HCT116 (cell line): ENCODE measurements around the gene TMEM53. TPM values are rescaled to one million over a fixed set of nuclear protein-coding genes. Genes with fewer than 3 reads are reported as not detected.

Experiments used
- ATAC-seq: fragments of 200-7000 bp; cut with Tn5 transposase; 2 replicates; pipeline ENCODE4 v1.9.1; 2020; ENCODE audit warnings: mild to moderate bottlenecking, moderate library complexity
- BruUV-seq: library from RNA; stranded (reverse); fragments of 400-500 nt; replicated peaks from 2 replicates; lab custom pipeline; 2021; lab: Mats Ljungman, UMichigan
- CTCF ChIA-PET: fragments of 300-600 bp; sonication (Branson Sonifier 250); formaldehyde crosslinking; loops from one replicate; lab custom pipeline; 2021; ENCODE audit warnings: antibody characterized with exemption; lab: Charles Lee
- POLR2A ChIA-PET: fragments of 300-600, 350-600 bp; sonication (Branson Sonifier 250); formaldehyde crosslinking; loops from one replicate; lab custom pipeline; 2021; ENCODE audit warnings: antibody characterized with exemption; lab: Charles Lee
- RAD21 ChIA-PET, 2 experiments: fragments of 300-600 bp; sonication (Branson Sonifier 250); formaldehyde crosslinking; loops; one replicate each; lab custom pipeline; 2023; ENCODE audit warnings: low total read pairs in 2 of 2; ENCODE audit not compliant: uncharacterized antibody in 2 of 2, unreplicated experiment in 2 of 2, low non-redundant PET in 1 of 2; lab: Charles Lee
- DNase-seq: peaks from one replicate; pipeline ENCODE4 v3.0.0-alpha.2; 2010; ENCODE audit warnings: low read depth, low spot score
- H2AFZ ChIP-seq: fragments of 200-600 bp; shearing (Covaris generic), sonication (generic); 2 replicates; pipeline ENCODE4 v1.6.1; 2017; ENCODE audit warnings: low read depth, mixed run types, mixed read lengths, antibody characterized with exemption, low read length; ENCODE audit not compliant: poor library complexity, severe bottlenecking
- H3K27ac ChIP-seq: 2 replicates; pipeline ENCODE4 v1.5.1; 2012; ENCODE audit warnings: low read depth, low read length
- H3K27me3 ChIP-seq: fragments of 200-600 bp; sonication (generic); 2 replicates; pipeline ENCODE4 v1.6.1; 2016; ENCODE audit warnings: mixed run types, low read length, mixed read lengths; ENCODE audit not compliant: insufficient read depth
- H3K36me3 ChIP-seq, 2 experiments: fragments of 200-500 bp in 1 of 2; fragments of 200-600 bp in 1 of 2; sonication (Bioruptor generic) in 1 of 2; sonication (generic) in 1 of 2; 2 replicates each; pipeline versions ENCODE4 v1.5.1 to v1.6.1; 2014 to 2016; ENCODE audit warnings: low read length in 2 of 2, inconsistent platforms in 1 of 2, mixed read lengths in 1 of 2, mixed run types in 1 of 2; ENCODE audit not compliant: insufficient read depth in 2 of 2, control insufficient read depth in 1 of 2
- H3K4me1 ChIP-seq, 2 experiments: fragments of 200-600 bp in 1 of 2; sonication (generic) in 1 of 2; 2 replicates each; pipeline versions ENCODE4 v1.5.1 to v1.6.1; 2012 to 2017; ENCODE audit warnings: low read length in 2 of 2, inconsistent platforms in 1 of 2, mild to moderate bottlenecking in 1 of 2, mixed read lengths in 1 of 2, mixed run types in 1 of 2, moderate library complexity in 1 of 2; ENCODE audit not compliant: insufficient read depth in 2 of 2, control insufficient read depth in 1 of 2
- H3K4me2 ChIP-seq: fragments of 200-600 bp; sonication (generic); 2 replicates; pipeline ENCODE4 v1.6.1; 2017; ENCODE audit warnings: mixed run types, low read length, mixed read lengths
- H3K4me3 ChIP-seq, 2 experiments: fragments of 200-600 bp in 1 of 2; sonication (generic) in 1 of 2; replicated peaks in 1 of 2; 2 replicates each; pipeline ENCODE4 v1.5.1; 2011 to 2016; ENCODE audit warnings: low read length in 2 of 2, control low read depth in 1 of 2, low read depth in 1 of 2, mild to moderate bottlenecking in 1 of 2, mixed read lengths in 1 of 2, mixed run types in 1 of 2
- H3K79me2 ChIP-seq: fragments of 200-600 bp; sonication (generic); 2 replicates; pipeline ENCODE4 v1.6.1; 2017; ENCODE audit warnings: mild to moderate bottlenecking, mixed run types, low read length, moderate library complexity, mixed read lengths; ENCODE audit not compliant: insufficient read depth
- H3K9ac ChIP-seq: fragments of 200-600 bp; sonication (generic); 2 replicates; pipeline ENCODE4 v1.6.1; 2016; ENCODE audit warnings: low read length, mixed read lengths
- H3K9me2 ChIP-seq: fragments of 200-600 bp; sonication (generic), shearing (Covaris generic); 2 replicates; pipeline ENCODE4 v1.6.1; 2017; ENCODE audit warnings: mixed run types, mild to moderate bottlenecking, moderate library complexity; ENCODE audit not compliant: insufficient read depth
- H3K9me3 ChIP-seq, 2 experiments: fragments of 200-500 bp in 1 of 2; fragments of 200-600 bp in 1 of 2; sonication (Bioruptor generic) in 1 of 2; sonication (generic) in 1 of 2; 2 replicates each; pipeline ENCODE4 v1.6.1; 2014 to 2017; ENCODE audit warnings: low read length in 2 of 2, mixed read lengths in 2 of 2, inconsistent platforms in 1 of 2, low read depth in 1 of 2, mild to moderate bottlenecking in 1 of 2, mixed run types in 1 of 2, moderate library complexity in 1 of 2; ENCODE audit not compliant: control insufficient read depth in 1 of 2, insufficient read depth in 1 of 2
- H4K20me1 ChIP-seq: fragments of 200-600 bp; sonication (generic), shearing (Covaris generic); 2 replicates; pipeline ENCODE4 v1.6.1; 2017; ENCODE audit warnings: mixed run types, mild to moderate bottlenecking, moderate library complexity; ENCODE audit not compliant: insufficient read depth
- CBX3 ChIP-seq: IDR thresholded peaks from 2 replicates; pipeline ENCODE4 v1.6.1; 2012; ENCODE audit warnings: low read depth
- CEBPB ChIP-seq: IDR thresholded peaks from 2 replicates; pipeline ENCODE4 v1.6.1; 2012; ENCODE audit warnings: low read depth
- EZH2 ChIP-seq: fragments of 200-600 bp; sonication (generic); IDR thresholded peaks from 2 replicates; pipeline ENCODE4 v1.6.1; 2017; ENCODE audit warnings: antibody characterized with exemption, mixed run types
- FOSL1 ChIP-seq: IDR thresholded peaks from 2 replicates; pipeline ENCODE4 v1.6.1; 2012; ENCODE audit warnings: low read depth
- JUND ChIP-seq: IDR thresholded peaks from 2 replicates; pipeline ENCODE4 v1.6.1; 2012
- POLR2A ChIP-seq: IDR thresholded peaks from 2 replicates; pipeline ENCODE4 v1.7.0; 2011; ENCODE audit warnings: borderline replicate concordance; ENCODE audit not compliant: insufficient read depth, insufficient read length; ENCODE audit errors: extremely low read depth
- RAD21 ChIP-seq: IDR thresholded peaks from 2 replicates; pipeline ENCODE4 v1.6.1; 2012; ENCODE audit warnings: low read depth, mild to moderate bottlenecking
- REST ChIP-seq: IDR thresholded peaks from 2 replicates; pipeline ENCODE4 v1.6.1; 2012; ENCODE audit warnings: low read depth
- SIN3A ChIP-seq: IDR thresholded peaks from 2 replicates; pipeline ENCODE4 v1.6.1; 2012; ENCODE audit warnings: low read depth
- SP1 ChIP-seq: IDR thresholded peaks from 2 replicates; pipeline ENCODE4 v1.6.1; 2012; ENCODE audit warnings: low read depth
- SRF ChIP-seq: IDR thresholded peaks from 2 replicates; pipeline ENCODE4 v1.6.1; 2012; ENCODE audit warnings: low read depth
- ZFX ChIP-seq: fragments of 450-650 bp; IDR thresholded peaks from 2 replicates; pipeline ENCODE4 v1.6.1; 2017
- ZNF274 ChIP-seq: fragments of 200-500 bp; sonication (Bioruptor generic); IDR thresholded peaks from 2 replicates; pipeline ENCODE4 v1.6.1; 2014; ENCODE audit warnings: mild to moderate bottlenecking, low read depth, low read length, inconsistent platforms
- intact Hi-C: fragments of 100-400 bp; cut with micrococcal nuclease; formaldehyde crosslinking; loops from 2 replicates; pipeline ENCODE4 v1.10.0; 2022
- total RNA-seq: library from RNA; stranded (reverse); gene quantifications from one replicate; pipeline ENCODE4 v1.2.1, GENCODE V29; 2021; ENCODE audit not compliant: unreplicated experiment
- TF ChIP-seq, protein P1 (sequence below): IDR thresholded peaks from 2 replicates; pipeline ENCODE4 v1.6.1; 2012

The TMEM53 gene
- total RNA-seq, 1 experiment from 2014 or later: 10.8 TPM

- Histone ChIP-seq H3K4me1 (peaks cover 20 to 45% of the 10 kb centered on the region in 2 experiments), H3K4me2 (no peak overlapping the region), H3K36me3 (no peaks in the 10 kb centered on the region), H4K20me1 (no peaks in the 10 kb centered on the region), H3K27me3 (no peaks in the 10 kb centered on the region), H3K9me3 (no peaks in the 10 kb centered on the region), H3K4me3 (no peak overlapping the region), H3K9me2 (no peaks in the 10 kb centered on the region), H3K79me2 (no peaks in the 10 kb centered on the region), H3K9ac (no peak overlapping the region), H3K27ac (no peak overlapping the region), H2AFZ (no peak overlapping the region)
- RAD21 ChIA-PET: no interaction called here
- POLR2A ChIA-PET: interaction anchor here (1.1 to 2.8 kb wide), 3 partner anchors 10 to 102 kb away, joined by 3 to 21 read pairs (median 3); partner anchors contain the start of gene RNU5D-1
- CTCF ChIA-PET: interaction anchor here (0.9 kb wide), 1 partner anchor 9 kb away, joined by 3 read pairs; no protein-coding TSS in a partner anchor
- no TSS peak for BruUV-seq
- TF ChIP-seq REST: no peak
- TF ChIP-seq RAD21: no peak
- TF ChIP-seq ZNF274: no peak
- no peak for TF ChIP-seq FOSL1
- TF ChIP-seq JUND: no peak
- no peak for TF ChIP-seq CEBPB
- no peak for TF ChIP-seq ZFX
- no peak for TF ChIP-seq EZH2
- no peak for TF ChIP-seq CBX3
- TF ChIP-seq, protein P1, sequence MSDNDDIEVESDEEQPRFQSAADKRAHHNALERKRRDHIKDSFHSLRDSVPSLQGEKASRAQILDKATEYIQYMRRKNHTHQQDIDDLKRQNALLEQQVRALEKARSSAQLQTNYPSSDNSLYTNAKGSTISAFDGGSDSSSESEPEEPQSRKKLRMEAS: no peak
- no peak for TF ChIP-seq SRF
- no peak for TF ChIP-seq POLR2A
- no peak for TF ChIP-seq SP1
- TF ChIP-seq SIN3A: no peak
- no peak for DNase-seq
- no peak for ATAC-seq
- intact Hi-C loops: no loop called here
These were observed 43.4 kb upstream of the TMEM53 start for GRCh38 chr1:44717653-44718052.
